AG10803 (cell line): ENCODE results near the gene KRTAP1-3.

ENCODE experiments used
- DNase-seq: peaks from one replicate; pipeline ENCODE4 v3.0.0; 2010; ENCODE audit warnings: low read depth
- H3K4me3 ChIP-seq: 2 replicates; pipeline ENCODE4 v1.5.1; 2011; ENCODE audit warnings: mild to moderate bottlenecking, low read length, control low read depth
- CTCF ChIP-seq: conservative IDR thresholded peaks from 2 replicates; pipeline ENCODE4 v1.5.1; 2011; ENCODE audit warnings: mild to moderate bottlenecking, low read length, control low read depth, inconsistent platforms

KRTAP1-3 gene

GRCh38 chr17:41012326-41013120 is 22.2 kb downstream of the KRTAP1-3 start:
- no peak overlapping the region for H3K4me3 ChIP-seq
- DNase-seq, result no peak
- TF ChIP-seq CTCF, result no peak

- no peak overlapping the region for H3K4me3 ChIP-seq
- TF ChIP-seq CTCF, result no peak
- DNase-seq, result peak; percentile 39
Observed at GRCh38 chr17:41010441-41010840, 24.2 kb downstream of the KRTAP1-3 start.

GRCh38 chr17:41009936-41010335 is 24.7 kb downstream of the KRTAP1-3 start:
- no peak overlapping the region for H3K4me3 ChIP-seq
- no peak for DNase-seq
- TF ChIP-seq CTCF, result no peak

GRCh38 chr17:41009301-41009760 is 25.3 kb downstream of the KRTAP1-3 start:
- no peak for TF ChIP-seq CTCF
- no peak overlapping the region for H3K4me3 ChIP-seq
- DNase-seq, result no peak

GRCh38 chr17:41008811-41009210 is 25.9 kb downstream of the KRTAP1-3 start, which contains the start of gene KRTAP3-1:
TSS of gene KRTAP3-1 (minus strand) at chr17:41009128. CDS start at chr17:41009074, 54 bp downstream.
- H3K4me3 ChIP-seq, result no peak within 1 kb of the TSS
- TF ChIP-seq CTCF, result no peak
- DNase-seq, result no peak

- DNase-seq, result no peak
- no peak for TF ChIP-seq CTCF
- H3K4me3 ChIP-seq, result no peak overlapping the region
Observed at GRCh38 chr17:41004397-41004796, 30.3 kb downstream of the KRTAP1-3 start.

GRCh38 chr17:41003926-41004325 is 30.7 kb downstream of the KRTAP1-3 start:
- no peak for TF ChIP-seq CTCF
- H3K4me3 ChIP-seq, result no peak overlapping the region
- no peak for DNase-seq
